K562 (cell line): ENCODE data around the gene MCM9. TPM values are rescaled to one million over a fixed set of nuclear protein-coding genes. Genes with fewer than 3 reads are reported as not detected.

ENCODE experiments used
- ATAC-seq: fragments of 200-7000 bp; cut with Tn5 transposase; 3 replicates; pipeline ENCODE4 v1.9.1; 2020; ENCODE audit warnings: moderate library complexity
- BruUV-seq: library from RNA; stranded (reverse); fragments of 400-500 nt; replicated peaks from 2 replicates; lab custom pipeline; 2021; lab: Mats Ljungman, UMichigan
- CTCF ChIA-PET: fragments of 300-600 bp; formaldehyde crosslinking; extraction: SDS; loops from one replicate; lab custom pipeline; 2021; ENCODE audit warnings: low intra/inter-chr PET ratio; lab: Yijun Ruan, JAX
- POLR2A ChIA-PET: fragments of 300-600, 350-650 bp; sonication (Branson Sonifier 250); formaldehyde crosslinking; extraction: SDS; loops from one replicate; lab custom pipeline; 2021; ENCODE audit warnings: antibody characterized with exemption, inconsistent platforms; lab: Yijun Ruan, JAX
- DNase-seq, 4 experiments: peaks; one replicate each; pipeline versions ENCODE4 v3.0.0 to v3.0.0-alpha.2; 2011 to 2018; ENCODE audit warnings: low spot score in 3 of 4, mixed read lengths in 3 of 4; ENCODE audit errors: extremely low read depth in 1 of 4
- FAIRE-seq: peaks from 2 replicates; lab custom pipeline; 2011; peaks lifted over from hg19 to GRCh38; lab: Jason Lieb, UNC
- H2AFZ ChIP-seq: 2 replicates; pipeline ENCODE4 v1.6.0; 2011; ENCODE audit warnings: low read depth, low read length, control low read depth, inconsistent platforms
- H3K27ac ChIP-seq: fragments of 200-600 bp; 3 replicates; pipeline ENCODE4 v1.8.0; 2011; ENCODE audit warnings: low read depth, mild to moderate bottlenecking, control low read depth, inconsistent platforms, low read length, moderate library complexity, mixed read lengths; ENCODE audit errors: extremely low read depth
- H3K27me3 ChIP-seq, 2 experiments: fragments of 300-600 bp in 1 of 2; 2 replicates in 1 of 2; 3 replicates in 1 of 2; pipeline versions ENCODE4 v1.6.0 to v1.8.0; 2011; ENCODE audit warnings: inconsistent platforms in 2 of 2, low read length in 2 of 2, mild to moderate bottlenecking in 1 of 2, mixed read lengths in 1 of 2, moderate library complexity in 1 of 2; ENCODE audit not compliant: control insufficient read depth in 2 of 2, insufficient read depth in 2 of 2
- H3K36me3 ChIP-seq: fragments of 300-600 bp; 3 replicates; pipeline ENCODE4 v1.8.0; 2011; ENCODE audit warnings: mild to moderate bottlenecking, low read length, inconsistent platforms; ENCODE audit not compliant: control insufficient read depth, insufficient read depth
- H3K4me1 ChIP-seq, 2 experiments: fragments of 200-600 bp in 1 of 2; replicated peaks in 1 of 2; 2 replicates in 1 of 2; 3 replicates in 1 of 2; pipeline versions ENCODE4 v1.5.1 to v1.8.0; 2011; ENCODE audit warnings: inconsistent platforms in 2 of 2, low read length in 2 of 2, mild to moderate bottlenecking in 1 of 2, mixed read lengths in 1 of 2, moderate library complexity in 1 of 2; ENCODE audit not compliant: control insufficient read depth in 2 of 2, insufficient read depth in 2 of 2
- H3K4me2 ChIP-seq: 2 replicates; pipeline ENCODE4 v1.6.1; 2011; ENCODE audit warnings: low read length, control low read depth, inconsistent platforms, mixed read lengths; ENCODE audit not compliant: insufficient read depth
- H3K4me3 ChIP-seq: fragments of 200-600 bp; sonication (generic), shearing (Covaris generic); 2 replicates; pipeline ENCODE4 v1.5.1; 2016; ENCODE audit warnings: control low read depth, inconsistent platforms
- H3K79me2 ChIP-seq: fragments of 200-600 bp; 3 replicates; pipeline ENCODE4 v1.8.0; 2011; ENCODE audit warnings: low read length, inconsistent platforms; ENCODE audit not compliant: control insufficient read depth, insufficient read depth
- H3K9ac ChIP-seq, 2 experiments: 2 replicates each; pipeline versions ENCODE4 v1.6.0 to v1.6.1; 2011; ENCODE audit warnings: low read depth in 2 of 2, low read length in 2 of 2, control low read depth in 1 of 2, inconsistent platforms in 1 of 2, mild to moderate bottlenecking in 1 of 2, mixed read lengths in 1 of 2; ENCODE audit not compliant: insufficient read depth in 1 of 2
- H3K9me1 ChIP-seq: one replicate; pipeline ENCODE4 v1.6.0; 2011; ENCODE audit warnings: inconsistent platforms, mild to moderate bottlenecking, low read length, moderate library complexity; ENCODE audit not compliant: control insufficient read depth, insufficient read depth
- H3K9me3 ChIP-seq: replicated peaks from 2 replicates; pipeline ENCODE4 v1.5.1; 2011; ENCODE audit warnings: low read depth, low read length, inconsistent platforms; ENCODE audit not compliant: control insufficient read depth, insufficient read depth
- H4K20me1 ChIP-seq: replicated peaks from 2 replicates; pipeline ENCODE4 v1.6.1; 2011; ENCODE audit warnings: low read length, inconsistent platforms, mixed read lengths; ENCODE audit not compliant: control insufficient read depth, insufficient read depth
- KHSRP ChIP-seq: fragments of 450-650 bp; IDR thresholded peaks from 2 replicates; pipeline ENCODE4 v1.6.1; 2017
- MAFK ChIP-seq: IDR thresholded peaks from 2 replicates; pipeline ENCODE4 v1.6.1; 2011; ENCODE audit warnings: low read length, improper control_type of control experiment
- NCOA1 ChIP-seq: fragments of 450-650 bp; IDR thresholded peaks from 2 replicates; pipeline ENCODE4 v1.6.1; 2016; ENCODE audit warnings: low read depth
- NR2C1 ChIP-seq, 2 experiments: fragments of 450-650 bp; IDR thresholded peaks; 2 replicates each; pipeline ENCODE4 v1.6.1; 2017; ENCODE audit warnings: mild to moderate bottlenecking in 2 of 2, antibody characterized with exemption in 1 of 2, inconsistent platforms in 1 of 2, missing compliant biosample characterization in 1 of 2, missing genetic modification characterization in 1 of 2
- NR2F6 ChIP-seq: fragments of 450-650 bp; formaldehyde crosslinking; IDR thresholded peaks from 2 replicates; pipeline ENCODE4 v1.4.0; 2020; ENCODE audit warnings: mild to moderate bottlenecking
- ZNF717 ChIP-seq: fragments of 250-450 bp; sonication (Bioruptor Pico); IDR thresholded peaks from 2 replicates; pipeline ENCODE4 v1.5.0; 2021
- WGBS: fragments of 100-300 bp; shearing (Covaris generic); methylation state at CpG from one replicate; pipeline ENCODE4 v1.1.6; 2016; ENCODE audit warnings: low coverage, mixed read lengths; ENCODE audit not compliant: insufficient coverage; ENCODE audit errors: missing lambda C conversion rate; 5-methylcytosine and 5-hydroxymethylcytosine counted together
- in situ Hi-C: fragments of 300-500 bp; cut with MboI; formaldehyde crosslinking; loops from 4 replicates; pipeline ENCODE4 v1.15.0; 2018; ENCODE audit warnings: inconsistent platforms, mixed read lengths
- intact Hi-C: fragments of 100-400 bp; cut with micrococcal nuclease; formaldehyde crosslinking; loops from 2 replicates; pipeline ENCODE4 v1.14.2; 2022
- polyA plus RNA-seq, 8 experiments: library from polyadenylated mRNA; depleted of rRNA in 4 of 8; stranded (reverse) in 5 of 8; unstranded in 3 of 8; fragments of >200 nt; fragmentation: Nextera tagmentation in 2 of 8; fragmentation: Illumina TruSeq in 1 of 8; extraction: Ambion mirVana in 2 of 8; extraction: Trizol in 1 of 8; gene quantifications; 2 replicates each; pipeline versions ENCODE4 v1.2.1 to v1.2.3, GENCODE V29; 2011 to 2014; ENCODE audit warnings: inconsistent platforms in 1 of 8, missing spikeins in 1 of 8
- total RNA-seq, 7 experiments: library from RNA; depleted of rRNA in 6 of 7; stranded (reverse); fragments of >200 nt in 6 of 7; fragmentation: Illumina TruSeq in 2 of 7; extraction: Trizol in 2 of 7; gene quantifications; 2 replicates each; pipeline versions ENCODE4 v1.2.1 to v1.2.3, GENCODE V29; 2011 to 2021; ENCODE audit warnings: low replicate concordance in 1 of 7
- TF ChIP-seq, protein P1 (sequence below): sonication (generic); formaldehyde crosslinking; IDR thresholded peaks from 2 replicates; pipeline ENCODE4 v1.8.0; 2022; ENCODE audit warnings: mild to moderate bottlenecking, missing genetic modification reagents

MCM9 gene
- total and polyA plus RNA-seq, 9 of the 15 experiments (the other 6 are each of a cell fraction or from before 2014, with no cell fraction given): 4.8 to 16.7 (median 11.6) TPM

- BruUV-seq: no TSS peak
- DNase-seq: no peak
- Histone ChIP-seq H3K9ac (no peak overlapping the region), H4K20me1 (no peaks in the 10 kb centered on the region), H3K9me1 (no peaks in the 10 kb centered on the region), H2AFZ (no peak overlapping the region), H3K79me2 (0 out of 3 replicates have a peak, but pooled peaks cover 9% of the 10 kb centered on the region), H3K4me1 (no peaks in the 10 kb centered on the region), H3K36me3 (no peaks in the 10 kb centered on the region; the same call in 2 of the 3 replicates), H3K9me3 (no peaks in the 10 kb centered on the region), H3K27ac (no peak overlapping the region), H3K4me3 (no peak overlapping the region), H3K4me2 (no peak overlapping the region), H3K27me3 (no peaks in the 10 kb centered on the region)
- WGBS: 70% methylated on average over 5 of the region's 5 CpGs
- intact Hi-C loops (no loop called here), in situ Hi-C loops (no loop called here)
- FAIRE-seq: no peak
- CTCF ChIA-PET: no interaction called here
- ATAC-seq: no peak
- TF ChIP-seq NCOA1 (no peak), MAFK (no peak), ZNF717 (no peak), KHSRP (no peak), NR2C1 (IDR thresholded peaks at IDR 0.05) (no peak), NR2C1 (tag; IDR thresholded peaks at IDR 0.05) (no peak), NR2F6 (CRISPR knock-in tag) (no peak)
- TF ChIP-seq, protein P1, sequence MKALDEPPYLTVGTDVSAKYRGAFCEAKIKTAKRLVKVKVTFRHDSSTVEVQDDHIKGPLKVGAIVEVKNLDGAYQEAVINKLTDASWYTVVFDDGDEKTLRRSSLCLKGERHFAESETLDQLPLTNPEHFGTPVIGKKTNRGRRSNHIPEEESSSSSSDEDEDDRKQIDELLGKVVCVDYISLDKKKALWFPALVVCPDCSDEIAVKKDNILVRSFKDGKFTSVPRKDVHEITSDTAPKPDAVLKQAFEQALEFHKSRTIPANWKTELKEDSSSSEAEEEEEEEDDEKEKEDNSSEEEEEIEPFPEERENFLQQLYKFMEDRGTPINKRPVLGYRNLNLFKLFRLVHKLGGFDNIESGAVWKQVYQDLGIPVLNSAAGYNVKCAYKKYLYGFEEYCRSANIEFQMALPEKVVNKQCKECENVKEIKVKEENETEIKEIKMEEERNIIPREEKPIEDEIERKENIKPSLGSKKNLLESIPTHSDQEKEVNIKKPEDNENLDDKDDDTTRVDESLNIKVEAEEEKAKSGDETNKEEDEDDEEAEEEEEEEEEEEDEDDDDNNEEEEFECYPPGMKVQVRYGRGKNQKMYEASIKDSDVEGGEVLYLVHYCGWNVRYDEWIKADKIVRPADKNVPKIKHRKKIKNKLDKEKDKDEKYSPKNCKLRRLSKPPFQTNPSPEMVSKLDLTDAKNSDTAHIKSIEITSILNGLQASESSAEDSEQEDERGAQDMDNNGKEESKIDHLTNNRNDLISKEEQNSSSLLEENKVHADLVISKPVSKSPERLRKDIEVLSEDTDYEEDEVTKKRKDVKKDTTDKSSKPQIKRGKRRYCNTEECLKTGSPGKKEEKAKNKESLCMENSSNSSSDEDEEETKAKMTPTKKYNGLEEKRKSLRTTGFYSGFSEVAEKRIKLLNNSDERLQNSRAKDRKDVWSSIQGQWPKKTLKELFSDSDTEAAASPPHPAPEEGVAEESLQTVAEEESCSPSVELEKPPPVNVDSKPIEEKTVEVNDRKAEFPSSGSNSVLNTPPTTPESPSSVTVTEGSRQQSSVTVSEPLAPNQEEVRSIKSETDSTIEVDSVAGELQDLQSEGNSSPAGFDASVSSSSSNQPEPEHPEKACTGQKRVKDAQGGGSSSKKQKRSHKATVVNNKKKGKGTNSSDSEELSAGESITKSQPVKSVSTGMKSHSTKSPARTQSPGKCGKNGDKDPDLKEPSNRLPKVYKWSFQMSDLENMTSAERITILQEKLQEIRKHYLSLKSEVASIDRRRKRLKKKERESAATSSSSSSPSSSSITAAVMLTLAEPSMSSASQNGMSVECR (CRISPR knock-in tag): no peak
- POLR2A ChIA-PET: no interaction called here
Observed at GRCh38 chr6:118871331-118871730, 63.6 kb downstream of the MCM9 start.
